Prostate gland (tissue), 2 donors: Measurements from ENCODE around the gene MUSK.

Experiments used
- CTCF ChIP-seq, 4 experiments: fragments of 200-600 bp in 2 of 4; fragments of 450-650 bp in 2 of 4; sonication (generic) in 2 of 4; IDR thresholded peaks; 1 replicate in 3 of 4; 2 replicates in 1 of 4; pipeline ENCODE4 v1.5.1; 2016 to 2019; ENCODE audit warnings: antibody characterized with exemption in 4 of 4, mild to moderate bottlenecking in 2 of 4, moderate library complexity in 2 of 4
- POLR2A ChIP-seq: fragments of 450-650 bp; IDR thresholded peaks from one replicate; pipeline ENCODE4 v1.6.1; 2016; ENCODE audit warnings: antibody characterized with exemption, mild to moderate bottlenecking
- POLR2AphosphoS5 ChIP-seq: sonication (generic); formaldehyde crosslinking; IDR thresholded peaks from one replicate; pipeline ENCODE4 v1.6.1; 2017; ENCODE audit warnings: antibody characterized with exemption

- TF ChIP-seq CTCF (IDR thresholded peaks at IDR 0.05) (no peak), POLR2A (no peak), POLR2AphosphoS5 (no peak)
These were observed 179.1 kb downstream of the MUSK start for GRCh38 chr9:110847671-110848070.
